Measurements from ENCODE around the gene CLEC16A.

- TF ChIP-seq CTCF (IDR thresholded peaks at IDR 0.05; ENCODE audit: insufficient read depth, low read length) (no peak), POLR2AphosphoS5 (IDR thresholded peaks at IDR 0.05; ENCODE audit: low read depth) (no peak), GABPA (IDR thresholded peaks at IDR 0.05; ENCODE audit: low read depth) (no peak), REST (IDR thresholded peaks at IDR 0.05; ENCODE audit: insufficient replicate concordance, low read depth) (no peak), SPI1 (IDR thresholded peaks at IDR 0.05; ENCODE audit: borderline replicate concordance, low read depth) (no peak)
Measured at GRCh38 chr16:10992112-10992511, 47.7 kb downstream of the CLEC16A start.

Data from HL-60 (cell line).